T47D (cell line): ENCODE measurements around the gene EGF.
"Not testable (repeated sequence)": the region's sequence is repeated elsewhere in the genome, so short reads cannot be mapped to it uniquely, and the experiment has no call there.

Experiments
- DNase-seq, 2 experiments: peaks; one replicate each; pipeline versions ENCODE4 v3.0.0 to v3.0.0-alpha.2; 2011 to 2012; ENCODE audit warnings: low read depth in 1 of 2, low spot score in 1 of 2
- JUND ChIP-seq: IDR thresholded peaks from 2 replicates; pipeline ENCODE4 v1.6.1; 2012; ENCODE audit warnings: low read depth
- in situ Hi-C: cut with HindIII; loops from 2 replicates; pipeline ENCODE4 v1.10.0; 2016; ENCODE audit warnings: low sequenced_read_pairs, low pct_unique_long_range_greater_than_20kb

Gene EGF

DNA sequence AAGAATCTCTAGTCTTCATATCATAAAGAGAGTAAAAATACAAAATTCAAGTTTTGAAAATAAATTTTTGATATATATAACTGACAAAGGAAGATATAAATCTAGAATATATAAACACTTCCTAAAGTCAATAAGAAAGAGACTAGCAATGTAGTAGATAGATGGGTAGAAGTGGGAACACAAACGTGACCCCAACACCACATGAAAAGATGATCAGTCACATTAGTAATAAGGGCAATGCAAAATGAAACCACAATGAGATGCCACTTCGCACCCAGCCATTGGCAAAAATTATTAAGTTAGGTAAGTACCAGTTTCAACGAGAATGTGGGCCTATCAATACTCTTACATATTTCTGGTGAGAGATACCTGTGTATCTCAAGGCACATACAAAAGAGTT lies 106.5 kb downstream of the EGF start:
- in situ Hi-C loops: no loop called here
- no peak for TF ChIP-seq JUND

DNA sequence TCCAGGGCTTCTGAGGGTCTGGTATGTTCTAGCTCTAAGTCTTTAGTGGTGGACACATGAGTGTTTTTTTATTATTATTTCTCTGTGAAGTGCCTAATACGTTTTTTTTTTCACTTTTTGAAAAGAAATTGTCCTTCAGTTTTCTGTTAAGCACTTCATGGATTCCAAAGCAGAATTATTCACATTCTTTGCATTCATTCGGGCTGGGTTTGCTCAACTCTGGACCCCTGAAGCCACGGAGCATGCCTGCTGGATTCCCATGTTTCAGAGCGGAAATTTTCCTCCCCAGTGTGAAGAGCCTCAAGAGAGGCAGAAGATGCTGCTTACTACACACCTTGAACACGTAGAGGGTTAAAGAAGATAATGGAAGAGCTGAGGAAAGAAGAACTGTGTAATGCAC lies 107.5 kb downstream of the EGF start:
- DNase-seq: no peak
- in situ Hi-C loops: no loop called here
- TF ChIP-seq JUND: no peak

More for the DNA sequence above, 106.5 kb downstream of the EGF start:
- DNase-seq: no peak

DNA sequence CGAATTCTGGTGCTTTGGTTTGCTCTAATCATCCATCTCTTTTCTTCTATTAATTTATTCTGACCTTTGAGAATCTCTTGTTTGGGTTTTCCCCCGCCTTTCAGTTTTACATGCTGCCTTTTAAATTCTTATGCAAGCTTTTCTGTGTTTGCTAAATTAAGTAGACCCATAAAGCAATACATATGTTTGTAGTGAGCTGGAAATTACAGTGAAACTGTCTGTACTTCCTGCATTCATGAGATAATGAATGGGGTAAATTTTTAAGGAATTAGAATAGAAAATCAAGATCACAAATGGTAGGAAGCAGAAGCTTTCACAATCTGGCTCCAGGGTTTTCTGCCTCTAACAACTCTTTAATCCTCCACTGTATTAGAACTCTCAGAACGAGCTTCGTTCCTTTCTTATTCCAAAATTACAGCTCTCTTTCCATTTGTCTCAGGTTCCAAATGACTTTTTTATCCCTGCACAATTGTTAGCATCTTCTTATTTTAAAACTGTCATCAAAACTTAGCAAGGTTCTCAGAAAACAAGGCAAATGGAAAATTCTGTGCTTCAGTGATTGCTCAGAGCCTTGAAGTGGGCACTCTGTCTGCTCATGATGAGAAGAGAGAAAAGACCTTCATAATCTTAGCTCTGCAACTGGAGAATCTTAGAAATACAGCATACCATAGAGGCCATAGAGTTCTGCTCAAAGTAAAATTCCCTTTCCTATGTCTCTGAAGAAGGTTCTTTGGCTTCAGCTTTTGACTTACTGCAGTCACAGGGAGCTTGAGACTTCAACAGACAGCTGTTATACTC lies 108.2 kb downstream of the EGF start:
- DNase-seq: no peak
- TF ChIP-seq JUND: no peak
- in situ Hi-C loops: no loop called here

DNA sequence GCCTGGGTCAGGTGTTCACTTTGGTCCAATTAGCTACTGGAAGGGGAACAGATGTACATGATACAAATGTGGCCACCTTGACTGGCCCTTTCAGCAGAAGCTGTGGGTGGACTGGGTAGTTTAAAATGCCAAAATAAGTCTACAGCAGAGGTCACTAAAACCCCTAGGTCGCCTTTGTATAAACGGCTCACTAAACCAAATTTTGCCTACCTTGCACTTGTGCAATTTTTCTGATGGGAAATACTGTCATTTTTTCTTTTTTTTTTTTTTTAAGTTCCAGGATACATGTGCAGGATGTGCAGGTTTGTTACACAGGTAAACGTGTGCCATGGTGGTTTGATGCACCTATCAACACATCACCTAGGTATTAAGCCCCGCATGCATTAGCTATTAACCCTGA lies 109.8 kb downstream of the EGF start:
- no peak for DNase-seq
- in situ Hi-C loops: no loop called here
- no peak for TF ChIP-seq JUND

DNA sequence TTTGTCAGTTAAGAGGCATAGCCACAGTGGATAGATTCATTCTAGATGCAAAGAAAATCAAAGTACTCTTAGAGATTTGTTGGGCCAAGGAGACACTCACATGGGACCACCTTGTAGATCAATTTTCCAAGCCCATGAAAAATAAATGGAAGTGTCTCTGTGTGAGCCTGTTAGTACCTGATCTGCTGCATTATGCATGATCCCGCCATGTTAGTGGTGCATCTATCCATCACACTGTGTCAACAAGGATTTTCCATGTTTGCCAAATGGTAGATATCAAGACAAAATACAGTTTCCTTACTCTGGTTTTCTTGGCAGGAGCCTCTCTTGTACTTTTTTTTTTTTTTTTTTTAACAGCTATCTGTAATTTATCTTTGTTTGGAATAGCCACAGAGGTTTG lies 112.4 kb downstream of the EGF start:
- DNase-seq: no peak
- TF ChIP-seq JUND: no peak
- in situ Hi-C loops: no loop called here

DNA sequence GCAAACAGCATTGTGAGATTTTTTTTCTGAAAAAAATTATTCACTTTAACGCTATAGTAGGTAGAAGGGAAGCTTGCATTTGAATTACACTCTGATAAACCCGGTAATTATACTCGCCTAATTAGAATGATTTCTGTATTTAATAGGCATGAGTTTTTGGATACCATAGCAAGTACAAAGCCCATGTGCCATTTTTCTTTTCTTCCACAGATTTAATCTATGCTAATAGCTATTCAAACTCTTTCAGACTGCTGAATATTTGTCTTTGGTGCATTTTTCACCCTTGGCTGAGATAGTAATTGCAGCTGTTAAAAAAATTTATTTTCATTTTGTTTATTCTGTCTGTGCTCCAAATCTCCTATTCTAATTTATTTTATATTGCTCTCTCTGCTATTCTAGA lies 113.0 kb downstream of the EGF start:
- TF ChIP-seq JUND: no peak
- in situ Hi-C loops: no loop called here
- no peak for DNase-seq

DNA sequence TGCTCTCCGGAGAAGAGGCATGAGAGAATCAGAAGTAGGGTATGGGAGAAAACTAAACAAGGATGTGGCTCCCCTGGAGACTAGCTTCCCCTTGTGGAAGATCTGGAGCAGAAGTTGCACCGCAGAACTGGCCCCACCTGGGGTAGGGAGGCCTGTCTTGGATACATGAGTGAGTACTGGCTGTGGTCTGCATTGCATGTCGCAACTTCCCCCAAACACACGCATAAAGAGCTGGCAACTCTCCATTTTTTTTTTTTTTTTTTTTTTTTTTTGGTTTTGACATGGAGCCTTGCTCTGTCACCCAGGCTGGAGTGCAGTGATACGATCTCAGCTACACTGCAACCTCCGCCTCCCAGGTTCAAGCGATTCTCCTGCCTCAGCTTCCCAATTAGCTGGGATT lies 119.9 kb downstream of the EGF start:
- in situ Hi-C loops: no loop called here
- DNase-seq: no peak
- no peak for TF ChIP-seq JUND

DNA sequence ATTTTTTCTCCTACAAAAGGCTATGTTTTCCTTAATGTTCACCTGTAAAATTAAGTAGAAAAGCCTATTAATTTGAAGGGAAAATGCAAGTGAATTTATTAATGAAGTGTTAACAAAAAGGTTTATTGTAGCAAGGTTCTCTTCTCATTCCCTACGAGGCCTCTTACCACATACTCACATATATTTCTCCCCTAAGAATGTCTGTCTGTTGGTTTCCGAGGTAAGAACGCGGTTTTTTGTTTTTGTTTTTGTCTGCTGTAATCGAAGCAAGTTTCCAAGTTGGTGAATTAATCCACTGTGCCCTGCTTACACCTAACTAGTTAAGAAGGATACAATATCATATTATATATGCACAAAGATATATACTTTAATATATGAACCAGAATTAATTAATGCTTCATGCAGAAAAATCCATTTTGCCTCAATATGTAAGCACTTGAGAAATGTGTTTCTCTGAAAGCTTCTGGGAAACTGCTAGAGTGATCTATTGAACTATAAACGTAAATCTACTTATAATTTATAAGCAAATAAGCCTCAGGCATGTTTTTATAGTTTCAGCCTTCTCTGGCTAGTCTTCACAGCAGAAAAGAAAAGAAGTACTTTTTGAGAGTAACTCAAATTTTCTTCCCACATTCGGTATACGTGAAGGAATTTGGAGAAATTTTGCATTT lies 120.8 kb downstream of the EGF start:
- in situ Hi-C loops: no loop called here
- DNase-seq: no peak

DNA sequence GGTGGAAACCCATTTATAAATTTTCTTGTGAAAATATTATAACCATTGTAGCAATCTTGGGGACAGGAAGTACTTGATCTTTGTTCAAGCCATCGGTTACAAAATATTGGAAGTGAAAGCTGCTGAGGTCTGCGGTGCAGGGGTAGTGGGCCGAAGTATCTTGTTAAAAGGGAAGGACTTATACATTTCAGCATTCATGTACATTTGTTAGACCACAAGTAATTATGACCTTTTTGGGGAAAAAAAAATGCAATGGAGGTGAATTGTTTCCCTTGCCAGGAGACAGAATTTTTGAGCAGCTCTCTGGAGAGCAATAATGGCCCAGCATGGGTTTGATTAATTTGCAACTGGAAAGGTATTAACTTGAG lies 121.3 kb downstream of the EGF start:
- TF ChIP-seq JUND: no peak
- in situ Hi-C loops: no loop called here
- DNase-seq: no peak

More for the DNA sequence above, 120.8 kb downstream of the EGF start:
- no peak for TF ChIP-seq JUND

DNA sequence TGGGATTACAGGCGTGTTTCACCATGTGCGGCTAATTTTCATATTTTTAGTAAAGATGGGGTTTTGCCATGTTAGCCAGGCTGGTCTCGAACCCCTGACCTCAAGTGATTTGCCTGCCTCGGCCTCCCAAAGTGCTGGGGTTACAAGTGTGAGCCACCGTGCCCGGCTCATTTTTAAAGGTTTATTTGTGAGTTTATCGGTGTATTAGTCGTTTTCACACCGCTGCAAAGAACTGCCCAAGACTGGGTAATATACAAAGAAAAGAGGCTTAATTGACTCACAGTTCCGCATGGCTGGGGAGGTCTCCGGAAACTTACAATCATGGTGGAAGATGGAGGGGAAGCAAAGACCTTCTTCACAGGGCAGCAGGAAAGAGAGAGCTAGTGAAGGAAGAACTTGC lies 126.5 kb downstream of the EGF start:
- in situ Hi-C loops, DNase-seq: not testable (repeated sequence)

DNA sequence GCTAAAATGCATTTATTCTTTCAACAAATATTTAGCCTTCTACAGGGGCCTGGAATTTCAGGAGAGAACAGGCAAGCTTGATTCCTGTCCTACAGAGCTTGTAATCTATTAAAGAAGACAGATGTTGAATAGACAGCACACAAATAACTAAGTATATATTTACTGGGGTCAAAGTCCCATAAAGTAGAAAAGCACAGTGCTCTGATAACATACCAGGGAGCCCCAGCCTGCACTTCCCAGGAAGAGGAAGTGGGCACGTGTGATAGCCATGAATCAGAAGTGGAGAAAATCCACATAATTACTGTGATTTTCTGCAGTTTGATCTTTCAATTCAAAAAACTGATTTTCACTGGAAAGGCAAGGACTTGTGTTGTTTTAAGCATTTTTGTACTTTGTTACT lies 129.1 kb downstream of the EGF start:
- no peak for DNase-seq
- in situ Hi-C loops: no loop called here
- TF ChIP-seq JUND: no peak

DNA sequence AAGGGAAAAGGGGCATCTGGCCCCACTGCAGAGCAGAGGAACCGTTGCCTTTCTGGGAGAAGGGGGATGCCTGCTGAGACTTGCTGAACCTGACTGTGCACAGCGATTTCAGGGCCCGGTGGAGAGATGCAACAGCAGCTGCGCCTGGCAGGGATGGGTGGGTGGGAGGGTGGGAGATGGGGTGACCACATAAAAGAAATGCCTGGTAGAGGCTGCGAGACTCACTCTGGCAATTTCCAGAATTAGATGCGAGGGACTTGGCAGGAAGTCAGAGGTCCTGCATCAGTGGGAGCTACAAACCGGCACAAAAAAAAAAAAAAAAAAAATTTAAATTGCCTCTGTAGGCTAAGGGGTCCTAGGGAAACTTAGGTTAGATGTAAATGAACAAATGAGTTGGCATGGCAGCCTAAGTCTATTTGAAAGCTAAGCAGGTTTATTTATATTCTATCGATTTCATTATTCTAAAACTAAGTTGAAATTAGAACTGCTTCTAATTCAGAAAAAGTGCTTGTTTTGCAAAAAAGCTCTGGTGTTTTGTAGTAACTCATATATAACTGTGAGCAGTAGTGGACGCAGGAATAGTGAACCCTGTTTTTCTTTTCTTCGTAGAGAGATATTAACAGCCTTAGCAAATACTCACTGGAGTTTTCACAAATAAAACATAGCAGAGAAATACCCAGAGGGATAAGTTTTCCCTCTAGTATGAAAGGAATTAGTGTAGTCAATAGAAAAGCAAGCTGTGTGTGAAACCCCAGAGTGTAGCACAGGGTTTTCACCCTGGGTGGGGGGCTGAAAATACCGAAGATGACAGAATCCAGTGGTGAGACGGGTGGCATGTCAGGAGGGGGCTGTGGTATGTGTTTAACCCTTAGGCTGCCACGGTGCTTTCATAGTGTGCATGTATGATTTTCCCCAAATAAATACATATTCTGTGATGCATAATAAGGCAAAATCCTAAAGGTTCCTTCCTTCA lies 130.1 kb downstream of the EGF start:
- in situ Hi-C loops: no loop called here
- DNase-seq: no peak
- no peak for TF ChIP-seq JUND
